ENCODE measurements around the gene LIPG.
"Not testable (repeated sequence)": the region's sequence is repeated elsewhere in the genome, so short reads cannot be mapped to it uniquely, and the experiment has no call there.

LIPG gene

GRCh38 chr18:49573835-49574234, 12.0 kb downstream of the LIPG start:
- no peak for DNase-seq (ENCODE audit: low read depth)

- not testable (repeated sequence) for DNase-seq (ENCODE audit: low read depth)
Measured at GRCh38 chr18:49579041-49579440, 17.2 kb downstream of the LIPG start.

- not testable (repeated sequence) for DNase-seq (ENCODE audit: low read depth)
Measured at GRCh38 chr18:49579583-49579982, 17.7 kb downstream of the LIPG start.

- DNase-seq (ENCODE audit: low read depth): no peak
Measured at GRCh38 chr18:49580279-49580678, 18.4 kb downstream of the LIPG start.

- DNase-seq (ENCODE audit: low read depth): no peak
Measured at GRCh38 chr18:49581371-49581770, 19.5 kb downstream of the LIPG start.

GRCh38 chr18:49582579-49582978, 20.7 kb downstream of the LIPG start:
- no peak for DNase-seq (ENCODE audit: low read depth)

GRCh38 chr18:49584394-49584793, 22.5 kb downstream of the LIPG start:
- DNase-seq (ENCODE audit: low read depth): no peak

GRCh38 chr18:49584951-49585350, 23.1 kb downstream of the LIPG start:
- not testable (repeated sequence) for DNase-seq (ENCODE audit: low read depth)

GRCh38 chr18:49585781-49586663, 24.2 kb downstream of the LIPG start:
- DNase-seq (ENCODE audit: low read depth): no peak

- no peak for DNase-seq (ENCODE audit: low read depth)
Measured at GRCh38 chr18:49588171-49588570, 26.3 kb downstream of the LIPG start.

- no peak for DNase-seq (ENCODE audit: low read depth)
Measured at GRCh38 chr18:49588971-49589370, 27.1 kb downstream of the LIPG start.

- no peak for DNase-seq (ENCODE audit: low read depth)
Measured at GRCh38 chr18:49590608-49591007, 28.8 kb downstream of the LIPG start.

GRCh38 chr18:49591271-49591670, 29.4 kb downstream of the LIPG start:
- DNase-seq (ENCODE audit: low read depth): no peak

- DNase-seq (ENCODE audit: low read depth): no peak
Measured at GRCh38 chr18:49591775-49592174, 29.9 kb downstream of the LIPG start.

GRCh38 chr18:49596687-49597086, 34.8 kb downstream of the LIPG start:
- no peak for DNase-seq (ENCODE audit: low read depth)

GRCh38 chr18:49597157-49597931, 35.5 kb downstream of the LIPG start:
- no peak for DNase-seq (ENCODE audit: low read depth)

GRCh38 chr18:49601211-49601610, 39.4 kb downstream of the LIPG start:
- no peak for DNase-seq (ENCODE audit: low read depth)

- DNase-seq (ENCODE audit: low read depth): no peak
Measured at GRCh38 chr18:49608366-49609255, 46.8 kb downstream of the LIPG start.

GRCh38 chr18:49609256-49610021, 47.6 kb downstream of the LIPG start:
- peak; percentile 42 for DNase-seq (ENCODE audit: low read depth)

GRCh38 chr18:49610022-49610445, 48.2 kb downstream of the LIPG start:
- DNase-seq (ENCODE audit: low read depth): no peak

GRCh38 chr18:49611316-49611715, 49.5 kb downstream of the LIPG start:
- DNase-seq (ENCODE audit: low read depth): no peak

Measured in non-pigmented ciliary epithelial cell (primary cell).